Fibroblast of lung (primary cell): ENCODE data around the gene MTFR2. TPM values are rescaled to one million over a fixed set of nuclear protein-coding genes. Genes with fewer than 3 reads are reported as not detected.

ENCODE experiments used
- DNase-seq, 2 donors: peaks; one replicate each; pipeline versions ENCODE4 v3.0.0 to v3.0.0-alpha.2; 2010; ENCODE audit warnings: low read depth in 2 of 2
- H2AFZ ChIP-seq: 2 replicates; pipeline ENCODE4 v1.5.1; 2012; ENCODE audit warnings: low read length, control low read depth, inconsistent platforms
- H3K27ac ChIP-seq: 2 replicates; pipeline ENCODE4 v1.5.1; 2011; ENCODE audit warnings: low read length, control low read depth; ENCODE audit not compliant: insufficient read depth
- H3K27me3 ChIP-seq: 2 replicates; pipeline ENCODE4 v1.5.1; 2011; ENCODE audit warnings: mild to moderate bottlenecking, low read length; ENCODE audit not compliant: control insufficient read depth, insufficient read depth
- H3K36me3 ChIP-seq: 2 replicates; pipeline ENCODE4 v1.5.1; 2011; ENCODE audit warnings: low read length; ENCODE audit not compliant: control insufficient read depth, insufficient read depth
- H3K4me1 ChIP-seq: 2 replicates; pipeline ENCODE4 v1.5.1; 2011; ENCODE audit warnings: low read length; ENCODE audit not compliant: control insufficient read depth, insufficient read depth; ENCODE audit errors: extremely low read depth
- H3K4me2 ChIP-seq: 2 replicates; pipeline ENCODE4 v1.5.1; 2011; ENCODE audit warnings: low read length, control low read depth; ENCODE audit not compliant: insufficient read depth; ENCODE audit errors: extremely low read depth
- H3K4me3 ChIP-seq, 4 experiments: fragments of 200-600 bp in 1 of 4; sonication (generic) in 1 of 4; replicated peaks in 1 of 4; 2 replicates each; pipeline ENCODE4 v1.5.1; 2011 to 2016; ENCODE audit warnings: low read length in 4 of 4, low read depth in 3 of 4, mild to moderate bottlenecking in 3 of 4, control low read depth in 2 of 4, inconsistent platforms in 1 of 4, mixed read lengths in 1 of 4; ENCODE audit not compliant: insufficient read depth in 1 of 4; ENCODE audit errors: control extremely low read depth in 1 of 4
- H3K79me2 ChIP-seq: 2 replicates; pipeline ENCODE4 v1.5.1; 2012; ENCODE audit warnings: mild to moderate bottlenecking, low read length, inconsistent platforms; ENCODE audit not compliant: control insufficient read depth, insufficient read depth
- H3K9ac ChIP-seq: 2 replicates; pipeline ENCODE4 v1.5.1; 2011; ENCODE audit warnings: mild to moderate bottlenecking, low read length, control low read depth; ENCODE audit not compliant: insufficient read depth
- H3K9me3 ChIP-seq: 2 replicates; pipeline ENCODE4 v1.5.1; 2012; ENCODE audit warnings: low read depth, low read length; ENCODE audit not compliant: control insufficient read depth, insufficient read depth
- H4K20me1 ChIP-seq: 2 replicates; pipeline ENCODE4 v1.5.1; 2011; ENCODE audit warnings: low read length; ENCODE audit not compliant: control insufficient read depth, insufficient read depth; ENCODE audit errors: extremely low read depth
- EZH2 ChIP-seq: IDR thresholded peaks from 2 replicates; pipeline ENCODE4 v1.5.1; 2012; ENCODE audit warnings: low read length, control low read depth, mild to moderate bottlenecking; ENCODE audit errors: missing control alignments
- polyA plus RNA-seq, 2 donors: library from polyadenylated mRNA; depleted of rRNA in 1 of 2; stranded (reverse) in 1 of 2; unstranded in 1 of 2; fragments of >200 nt; gene quantifications; 2 replicates each; pipeline ENCODE4 v1.2.1, GENCODE V29; 2011 to 2012; ENCODE audit warnings: missing spikeins in 1 of 2
- total RNA-seq: library from RNA; depleted of rRNA; stranded (reverse); fragments of >200 nt; gene quantifications from 2 replicates; pipeline ENCODE4 v1.2.1, GENCODE V29; 2014
- TF ChIP-seq, protein P1 (sequence below), 2 donors: IDR thresholded peaks in 1 of 2; conservative IDR thresholded peaks in 1 of 2; 1 replicate in 1 of 2; 2 replicates in 1 of 2; pipeline ENCODE4 v1.5.1; 2011 to 2012; ENCODE audit warnings: low read length in 2 of 2, control low read depth in 1 of 2, inconsistent platforms in 1 of 2, low read depth in 1 of 2, mild to moderate bottlenecking in 1 of 2

Gene MTFR2
- total and polyA plus RNA-seq, 2 donors (not counting 1 experiment from before 2014, with no cell fraction given), result 0.83 to 3.3 TPM

DNA sequence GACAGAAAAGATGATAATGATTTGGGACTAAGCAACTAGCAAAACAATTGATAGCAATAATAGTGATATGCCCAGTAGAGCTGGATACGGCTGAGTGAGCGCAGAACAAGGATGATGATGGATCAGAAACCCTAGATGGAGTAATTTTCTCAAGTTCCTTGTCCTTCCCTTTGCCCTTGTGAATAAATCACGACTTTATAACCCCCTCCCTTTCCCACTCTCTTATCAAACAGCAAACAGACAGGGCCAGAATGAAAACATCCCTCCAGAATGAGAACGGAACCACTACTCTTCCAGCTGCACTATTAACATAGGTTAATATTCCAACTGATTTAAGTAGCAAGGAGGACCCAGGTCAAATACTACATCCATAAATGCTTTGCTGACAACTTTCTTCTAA is 1.3 kb upstream of the MTFR2 start:
- Histone ChIP-seq H3K4me3 (peak overlapping the region in 1 of 4 experiments; percentile 94), H2AFZ (no peak overlapping the region), H4K20me1 (no peaks in the 10 kb centered on the region), H3K9me3 (no peaks in the 10 kb centered on the region), H3K4me2 (no peak overlapping the region), H3K27ac (no peak overlapping the region), H3K79me2 (peaks cover 9% of the 10 kb centered on the region), H3K27me3 (no peaks in the 10 kb centered on the region), H3K9ac (no peak overlapping the region), H3K4me1 (no peaks in the 10 kb centered on the region), H3K36me3 (no peaks in the 10 kb centered on the region)
- DNase-seq, result no peak
- no peak for TF ChIP-seq EZH2
- TF ChIP-seq, protein P1, sequence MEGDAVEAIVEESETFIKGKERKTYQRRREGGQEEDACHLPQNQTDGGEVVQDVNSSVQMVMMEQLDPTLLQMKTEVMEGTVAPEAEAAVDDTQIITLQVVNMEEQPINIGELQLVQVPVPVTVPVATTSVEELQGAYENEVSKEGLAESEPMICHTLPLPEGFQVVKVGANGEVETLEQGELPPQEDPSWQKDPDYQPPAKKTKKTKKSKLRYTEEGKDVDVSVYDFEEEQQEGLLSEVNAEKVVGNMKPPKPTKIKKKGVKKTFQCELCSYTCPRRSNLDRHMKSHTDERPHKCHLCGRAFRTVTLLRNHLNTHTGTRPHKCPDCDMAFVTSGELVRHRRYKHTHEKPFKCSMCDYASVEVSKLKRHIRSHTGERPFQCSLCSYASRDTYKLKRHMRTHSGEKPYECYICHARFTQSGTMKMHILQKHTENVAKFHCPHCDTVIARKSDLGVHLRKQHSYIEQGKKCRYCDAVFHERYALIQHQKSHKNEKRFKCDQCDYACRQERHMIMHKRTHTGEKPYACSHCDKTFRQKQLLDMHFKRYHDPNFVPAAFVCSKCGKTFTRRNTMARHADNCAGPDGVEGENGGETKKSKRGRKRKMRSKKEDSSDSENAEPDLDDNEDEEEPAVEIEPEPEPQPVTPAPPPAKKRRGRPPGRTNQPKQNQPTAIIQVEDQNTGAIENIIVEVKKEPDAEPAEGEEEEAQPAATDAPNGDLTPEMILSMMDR (conservative IDR thresholded peaks at IDR 0.05 in 1 of 2, IDR thresholded peaks at IDR 0.05 in 1 of 2; ENCODE audit: low read depth in 1 of 2, low read length in 2 of 2), result no peak

DNA sequence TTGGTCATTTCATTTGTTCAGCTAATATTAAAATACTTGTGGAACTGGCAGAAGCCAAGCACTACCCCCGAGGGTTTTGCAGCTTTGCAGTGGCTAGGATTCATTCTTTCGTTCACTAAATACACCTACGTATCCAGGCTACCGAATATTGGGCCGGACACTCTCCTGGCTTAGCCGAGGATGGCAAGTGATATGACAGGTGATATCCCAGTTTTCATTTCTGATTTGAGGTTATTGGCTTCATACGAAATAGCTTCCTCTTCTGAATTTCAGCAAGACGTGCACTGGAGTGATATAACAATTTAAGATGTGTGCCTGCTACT is 536 bp upstream of the MTFR2 start:
- peak overlapping the region; percentile 58 for H3K9ac ChIP-seq
- peak overlapping the region; percentile 98 for H3K4me2 ChIP-seq
- H3K27ac ChIP-seq, result peak overlapping the region; percentile 65
- peak overlapping the region; percentile 77 for H2AFZ ChIP-seq
- no peaks in the 10 kb centered on the region for H3K4me1 ChIP-seq
- H4K20me1 ChIP-seq, result no peaks in the 10 kb centered on the region
- peak overlapping the region; percentile 85 to 98 (median 94) for H3K4me3 ChIP-seq
- H3K79me2 ChIP-seq, result peaks cover 9% of the 10 kb centered on the region
- no peaks in the 10 kb centered on the region for H3K36me3 ChIP-seq
- H3K27me3 ChIP-seq, result no peaks in the 10 kb centered on the region
- H3K9me3 ChIP-seq, result no peaks in the 10 kb centered on the region
- DNase-seq, result no peak
- TF ChIP-seq, protein P1 (conservative IDR thresholded peaks at IDR 0.05 in 1 of 2, IDR thresholded peaks at IDR 0.05 in 1 of 2; ENCODE audit: low read depth in 1 of 2, low read length in 2 of 2), result no peak
- no peak for TF ChIP-seq EZH2

DNA sequence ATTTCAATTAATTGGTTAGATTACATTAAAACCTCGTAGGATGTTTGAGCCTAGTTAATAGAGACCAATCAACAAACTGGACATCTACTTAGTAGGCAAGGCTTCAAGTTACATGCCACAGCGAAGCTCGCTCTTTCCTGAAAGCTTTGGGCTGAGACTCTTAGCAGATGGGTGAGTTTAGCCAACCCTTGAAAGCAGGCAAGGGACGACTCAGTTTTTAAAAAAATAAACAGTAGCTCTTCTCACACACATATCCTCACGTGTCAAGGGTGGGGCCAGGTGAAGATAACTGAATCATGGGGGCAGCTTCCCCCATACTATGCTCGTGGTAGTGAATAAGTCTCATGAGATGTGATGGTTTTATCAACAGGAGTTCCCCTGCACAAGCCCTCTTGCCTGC is 775 bp downstream of the MTFR2 start:
- Histone ChIP-seq H3K4me2 (peak overlapping the region; percentile 88), H3K4me3 (peak overlapping the region; percentile 85 to 98 (median 94)), H3K4me1 (no peaks in the 10 kb centered on the region), H3K9ac (no peak overlapping the region), H3K79me2 (peaks cover 9% of the 10 kb centered on the region), H3K27ac (peak overlapping the region; percentile 74), H3K9me3 (no peaks in the 10 kb centered on the region), H3K27me3 (no peaks in the 10 kb centered on the region), H2AFZ (peak overlapping the region; percentile 88), H3K36me3 (no peaks in the 10 kb centered on the region), H4K20me1 (no peaks in the 10 kb centered on the region)
- TF ChIP-seq EZH2, result no peak
- TF ChIP-seq, protein P1 (conservative IDR thresholded peaks at IDR 0.05 in 1 of 2, IDR thresholded peaks at IDR 0.05 in 1 of 2; ENCODE audit: low read depth in 1 of 2, low read length in 2 of 2), result no peak
- DNase-seq, result peak in 1 of 2 donors; percentile 9
